K562 (cell line): Measurements from ENCODE around the gene FBN1. TPM values are rescaled to one million over a fixed set of nuclear protein-coding genes. Genes with fewer than 3 reads are reported as not detected.

ENCODE experiments used
- ATAC-seq: fragments of 200-7000 bp; cut with Tn5 transposase; 3 replicates; pipeline ENCODE4 v1.9.1; 2020; ENCODE audit warnings: moderate library complexity
- BruUV-seq: library from RNA; stranded (reverse); fragments of 400-500 nt; replicated peaks from 2 replicates; lab custom pipeline; 2021; lab: Mats Ljungman, UMichigan
- CTCF ChIA-PET: fragments of 300-600 bp; formaldehyde crosslinking; extraction: SDS; loops from one replicate; lab custom pipeline; 2021; ENCODE audit warnings: low intra/inter-chr PET ratio; lab: Yijun Ruan, JAX
- POLR2A ChIA-PET: fragments of 300-600, 350-650 bp; sonication (Branson Sonifier 250); formaldehyde crosslinking; extraction: SDS; loops from one replicate; lab custom pipeline; 2021; ENCODE audit warnings: antibody characterized with exemption, inconsistent platforms; lab: Yijun Ruan, JAX
- DNase-seq, 4 experiments: peaks; one replicate each; pipeline versions ENCODE4 v3.0.0 to v3.0.0-alpha.2; 2011 to 2018; ENCODE audit warnings: low spot score in 3 of 4, mixed read lengths in 3 of 4; ENCODE audit errors: extremely low read depth in 1 of 4
- FAIRE-seq: peaks from 2 replicates; lab custom pipeline; 2011; peaks lifted over from hg19 to GRCh38; lab: Jason Lieb, UNC
- H2AFZ ChIP-seq: 2 replicates; pipeline ENCODE4 v1.6.0; 2011; ENCODE audit warnings: low read depth, low read length, control low read depth, inconsistent platforms
- H3K27ac ChIP-seq: fragments of 200-600 bp; 3 replicates; pipeline ENCODE4 v1.8.0; 2011; ENCODE audit warnings: low read depth, mild to moderate bottlenecking, control low read depth, inconsistent platforms, low read length, moderate library complexity, mixed read lengths; ENCODE audit errors: extremely low read depth
- H3K27me3 ChIP-seq, 2 experiments: fragments of 300-600 bp in 1 of 2; 2 replicates in 1 of 2; 3 replicates in 1 of 2; pipeline versions ENCODE4 v1.6.0 to v1.8.0; 2011; ENCODE audit warnings: inconsistent platforms in 2 of 2, low read length in 2 of 2, mild to moderate bottlenecking in 1 of 2, mixed read lengths in 1 of 2, moderate library complexity in 1 of 2; ENCODE audit not compliant: control insufficient read depth in 2 of 2, insufficient read depth in 2 of 2
- H3K36me3 ChIP-seq: fragments of 300-600 bp; 3 replicates; pipeline ENCODE4 v1.8.0; 2011; ENCODE audit warnings: mild to moderate bottlenecking, low read length, inconsistent platforms; ENCODE audit not compliant: control insufficient read depth, insufficient read depth
- H3K4me1 ChIP-seq, 2 experiments: fragments of 200-600 bp in 1 of 2; replicated peaks in 1 of 2; 2 replicates in 1 of 2; 3 replicates in 1 of 2; pipeline versions ENCODE4 v1.5.1 to v1.8.0; 2011; ENCODE audit warnings: inconsistent platforms in 2 of 2, low read length in 2 of 2, mild to moderate bottlenecking in 1 of 2, mixed read lengths in 1 of 2, moderate library complexity in 1 of 2; ENCODE audit not compliant: control insufficient read depth in 2 of 2, insufficient read depth in 2 of 2
- H3K4me2 ChIP-seq: 2 replicates; pipeline ENCODE4 v1.6.1; 2011; ENCODE audit warnings: low read length, control low read depth, inconsistent platforms, mixed read lengths; ENCODE audit not compliant: insufficient read depth
- H3K4me3 ChIP-seq: fragments of 200-600 bp; sonication (generic), shearing (Covaris generic); 2 replicates; pipeline ENCODE4 v1.5.1; 2016; ENCODE audit warnings: control low read depth, inconsistent platforms
- H3K79me2 ChIP-seq: fragments of 200-600 bp; 3 replicates; pipeline ENCODE4 v1.8.0; 2011; ENCODE audit warnings: low read length, inconsistent platforms; ENCODE audit not compliant: control insufficient read depth, insufficient read depth
- H3K9ac ChIP-seq, 2 experiments: 2 replicates each; pipeline versions ENCODE4 v1.6.0 to v1.6.1; 2011; ENCODE audit warnings: low read depth in 2 of 2, low read length in 2 of 2, control low read depth in 1 of 2, inconsistent platforms in 1 of 2, mild to moderate bottlenecking in 1 of 2, mixed read lengths in 1 of 2; ENCODE audit not compliant: insufficient read depth in 1 of 2
- H3K9me1 ChIP-seq: one replicate; pipeline ENCODE4 v1.6.0; 2011; ENCODE audit warnings: inconsistent platforms, mild to moderate bottlenecking, low read length, moderate library complexity; ENCODE audit not compliant: control insufficient read depth, insufficient read depth
- H3K9me3 ChIP-seq: replicated peaks from 2 replicates; pipeline ENCODE4 v1.5.1; 2011; ENCODE audit warnings: low read depth, low read length, inconsistent platforms; ENCODE audit not compliant: control insufficient read depth, insufficient read depth
- H4K20me1 ChIP-seq: replicated peaks from 2 replicates; pipeline ENCODE4 v1.6.1; 2011; ENCODE audit warnings: low read length, inconsistent platforms, mixed read lengths; ENCODE audit not compliant: control insufficient read depth, insufficient read depth
- BHLHE40 ChIP-seq: IDR thresholded peaks from 2 replicates; pipeline ENCODE4 v1.6.1; 2011; ENCODE audit warnings: low read length, improper control_type of control experiment
- CCAR2 ChIP-seq: fragments of 200-400 bp; formaldehyde crosslinking; IDR thresholded peaks from 2 replicates; pipeline ENCODE4 v1.6.1; 2017; ENCODE audit warnings: mild to moderate bottlenecking, low read depth, low read length
- DPF2 ChIP-seq: fragments of 450-650 bp; IDR thresholded peaks from 2 replicates; pipeline ENCODE4 v1.6.1; 2016
- GABPB1 ChIP-seq: sonication (generic); formaldehyde crosslinking; IDR thresholded peaks from 2 replicates; pipeline ENCODE4 v1.8.0; 2022; ENCODE audit warnings: mild to moderate bottlenecking, missing genetic modification reagents
- PHB ChIP-seq: fragments of 250-450 bp; sonication (Bioruptor Pico); IDR thresholded peaks from 2 replicates; pipeline ENCODE4 v1.5.0; 2021
- TCF7 ChIP-seq: sonication (generic); IDR thresholded peaks from 2 replicates; pipeline ENCODE4 v1.6.1; 2016; ENCODE audit warnings: antibody characterized with exemption, borderline replicate concordance
- ZNF143 ChIP-seq: sonication (generic); formaldehyde crosslinking; IDR thresholded peaks from 2 replicates; pipeline ENCODE4 v1.9.0; 2022; ENCODE audit warnings: mild to moderate bottlenecking, missing genetic modification reagents
- ZNF165 ChIP-seq: fragments of 250-450 bp; sonication (Bioruptor Pico); IDR thresholded peaks from 2 replicates; pipeline ENCODE4 v1.4.0; 2020; ENCODE audit warnings: borderline replicate concordance
- ZNF695 ChIP-seq: fragments of 450-650 bp; formaldehyde crosslinking; IDR thresholded peaks from 2 replicates; pipeline ENCODE4 v1.4.0; 2020; ENCODE audit warnings: mild to moderate bottlenecking, moderate library complexity
- whole genome bisulfite sequencing: fragments of 100-300 bp; shearing (Covaris generic); methylation state at CpG from one replicate; pipeline ENCODE4 v1.1.6; 2016; ENCODE audit warnings: low coverage, mixed read lengths; ENCODE audit not compliant: insufficient coverage; ENCODE audit errors: missing lambda C conversion rate; 5-methylcytosine and 5-hydroxymethylcytosine counted together
- in situ Hi-C: fragments of 300-500 bp; cut with MboI; formaldehyde crosslinking; loops from 4 replicates; pipeline ENCODE4 v1.15.0; 2018; ENCODE audit warnings: inconsistent platforms, mixed read lengths
- intact Hi-C: fragments of 100-400 bp; cut with micrococcal nuclease; formaldehyde crosslinking; loops from 2 replicates; pipeline ENCODE4 v1.14.2; 2022
- polyA plus RNA-seq, 8 experiments: library from polyadenylated mRNA; depleted of rRNA in 4 of 8; stranded (reverse) in 5 of 8; unstranded in 3 of 8; fragments of >200 nt; fragmentation: Nextera tagmentation in 2 of 8; fragmentation: Illumina TruSeq in 1 of 8; extraction: Ambion mirVana in 2 of 8; extraction: Trizol in 1 of 8; gene quantifications; 2 replicates each; pipeline versions ENCODE4 v1.2.1 to v1.2.3, GENCODE V29; 2011 to 2014; ENCODE audit warnings: inconsistent platforms in 1 of 8, missing spikeins in 1 of 8
- total RNA-seq, 7 experiments: library from RNA; depleted of rRNA in 6 of 7; stranded (reverse); fragments of >200 nt in 6 of 7; fragmentation: Illumina TruSeq in 2 of 7; extraction: Trizol in 2 of 7; gene quantifications; 2 replicates each; pipeline versions ENCODE4 v1.2.1 to v1.2.3, GENCODE V29; 2011 to 2021; ENCODE audit warnings: low replicate concordance in 1 of 7
- TF ChIP-seq, protein P1 (sequence below): fragments of 450-650 bp; IDR thresholded peaks from one replicate; pipeline ENCODE4 v1.6.1; 2018; ENCODE audit warnings: mild to moderate bottlenecking, moderate library complexity; ENCODE audit not compliant: partially characterized antibody
- TF ChIP-seq, protein P2 (sequence below): fragments of 450-650 bp; formaldehyde crosslinking; IDR thresholded peaks from 2 replicates; pipeline ENCODE4 v1.4.0; 2022; ENCODE audit warnings: missing genetic modification characterization
- TF ChIP-seq, protein P3 (sequence below): fragments of 450-650 bp; IDR thresholded peaks from 2 replicates; pipeline ENCODE4 v1.6.1; 2017; ENCODE audit warnings: mild to moderate bottlenecking, moderate library complexity
- TF ChIP-seq, protein P4 (sequence below): fragments of 450-650 bp; conservative IDR thresholded peaks from 2 replicates; pipeline ENCODE4 v1.6.1; 2016; ENCODE audit warnings: missing genetic modification characterization, low read depth, mild to moderate bottlenecking, missing compliant biosample characterization, moderate library complexity

The FBN1 gene
- total and polyA plus RNA-seq, 9 of the 15 experiments (the other 6 are each of a cell fraction or from before 2014, with no cell fraction given): 0.15 to 1.2 (median 0.60) TPM

DNA sequence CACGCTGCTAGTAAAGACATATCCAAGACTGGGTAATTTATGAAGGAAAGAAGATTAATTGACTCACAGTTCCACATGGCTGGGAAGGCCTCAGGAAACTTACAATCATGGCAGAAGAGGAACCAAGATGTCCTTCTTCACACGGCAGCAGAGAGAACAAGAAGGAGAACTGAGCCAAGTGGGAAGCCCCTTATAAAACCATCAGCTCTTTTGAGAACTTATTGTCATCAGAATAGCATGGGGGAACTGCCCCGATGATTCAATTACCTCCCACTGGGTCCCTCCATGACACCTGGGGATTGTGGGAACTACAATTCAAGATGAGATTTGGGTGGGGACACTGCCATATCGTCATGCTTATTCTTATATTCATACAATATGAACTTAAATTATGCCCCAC is 265.3 kb downstream of the FBN1 start:
- ChIA-PET CTCF (no interaction called here), POLR2A (no interaction called here)
- Histone ChIP-seq H3K79me2 (no peaks in the 10 kb centered on the region), H3K9me3 (no peaks in the 10 kb centered on the region; the same call in 1 of the 2 replicates), H3K27ac (no peak overlapping the region), H3K27me3 (no peaks in the 10 kb centered on the region), H3K9me1 (no peaks in the 10 kb centered on the region), H3K4me1 (no peaks in the 10 kb centered on the region), H3K4me2 (no peak overlapping the region), H3K9ac (no peak overlapping the region), H3K4me3 (no peak overlapping the region), H3K36me3 (no peaks in the 10 kb centered on the region), H2AFZ (no peak overlapping the region), H4K20me1 (no peaks in the 10 kb centered on the region)
- FAIRE-seq: no peak
- in situ Hi-C loops (no loop called here), intact Hi-C loops (no loop called here)
- WGBS: 2% methylated on average over 4 of the region's 4 CpGs
- ATAC-seq: no peak
- BruUV-seq: no TSS peak
- no peak for DNase-seq
- TF ChIP-seq PHB (no peak), BHLHE40 (no peak), DPF2 (no peak), GABPB1 (CRISPR knock-in tag) (no peak), CCAR2 (no peak), ZNF695 (CRISPR knock-in tag) (no peak), ZNF143 (CRISPR knock-in tag) (no peak), ZNF165 (CRISPR knock-in tag) (no peak), TCF7 (no peak)
- TF ChIP-seq, protein P1, sequence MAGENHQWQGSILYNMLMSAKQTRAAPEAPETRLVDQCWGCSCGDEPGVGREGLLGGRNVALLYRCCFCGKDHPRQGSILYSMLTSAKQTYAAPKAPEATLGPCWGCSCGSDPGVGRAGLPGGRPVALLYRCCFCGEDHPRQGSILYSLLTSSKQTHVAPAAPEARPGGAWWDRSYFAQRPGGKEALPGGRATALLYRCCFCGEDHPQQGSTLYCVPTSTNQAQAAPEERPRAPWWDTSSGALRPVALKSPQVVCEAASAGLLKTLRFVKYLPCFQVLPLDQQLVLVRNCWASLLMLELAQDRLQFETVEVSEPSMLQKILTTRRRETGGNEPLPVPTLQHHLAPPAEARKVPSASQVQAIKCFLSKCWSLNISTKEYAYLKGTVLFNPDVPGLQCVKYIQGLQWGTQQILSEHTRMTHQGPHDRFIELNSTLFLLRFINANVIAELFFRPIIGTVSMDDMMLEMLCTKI: no peak
- TF ChIP-seq, protein P2, sequence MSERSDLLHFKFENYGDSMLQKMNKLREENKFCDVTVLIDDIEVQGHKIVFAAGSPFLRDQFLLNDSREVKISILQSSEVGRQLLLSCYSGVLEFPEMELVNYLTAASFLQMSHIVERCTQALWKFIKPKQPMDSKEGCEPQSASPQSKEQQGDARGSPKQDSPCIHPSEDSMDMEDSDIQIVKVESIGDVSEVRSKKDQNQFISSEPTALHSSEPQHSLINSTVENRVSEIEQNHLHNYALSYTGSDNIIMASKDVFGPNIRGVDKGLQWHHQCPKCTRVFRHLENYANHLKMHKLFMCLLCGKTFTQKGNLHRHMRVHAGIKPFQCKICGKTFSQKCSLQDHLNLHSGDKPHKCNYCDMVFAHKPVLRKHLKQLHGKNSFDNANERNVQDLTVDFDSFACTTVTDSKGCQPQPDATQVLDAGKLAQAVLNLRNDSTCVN (CRISPR knock-in tag): no peak
- TF ChIP-seq, protein P3, sequence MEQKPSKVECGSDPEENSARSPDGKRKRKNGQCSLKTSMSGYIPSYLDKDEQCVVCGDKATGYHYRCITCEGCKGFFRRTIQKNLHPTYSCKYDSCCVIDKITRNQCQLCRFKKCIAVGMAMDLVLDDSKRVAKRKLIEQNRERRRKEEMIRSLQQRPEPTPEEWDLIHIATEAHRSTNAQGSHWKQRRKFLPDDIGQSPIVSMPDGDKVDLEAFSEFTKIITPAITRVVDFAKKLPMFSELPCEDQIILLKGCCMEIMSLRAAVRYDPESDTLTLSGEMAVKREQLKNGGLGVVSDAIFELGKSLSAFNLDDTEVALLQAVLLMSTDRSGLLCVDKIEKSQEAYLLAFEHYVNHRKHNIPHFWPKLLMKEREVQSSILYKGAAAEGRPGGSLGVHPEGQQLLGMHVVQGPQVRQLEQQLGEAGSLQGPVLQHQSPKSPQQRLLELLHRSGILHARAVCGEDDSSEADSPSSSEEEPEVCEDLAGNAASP: no peak
- TF ChIP-seq, protein P4, sequence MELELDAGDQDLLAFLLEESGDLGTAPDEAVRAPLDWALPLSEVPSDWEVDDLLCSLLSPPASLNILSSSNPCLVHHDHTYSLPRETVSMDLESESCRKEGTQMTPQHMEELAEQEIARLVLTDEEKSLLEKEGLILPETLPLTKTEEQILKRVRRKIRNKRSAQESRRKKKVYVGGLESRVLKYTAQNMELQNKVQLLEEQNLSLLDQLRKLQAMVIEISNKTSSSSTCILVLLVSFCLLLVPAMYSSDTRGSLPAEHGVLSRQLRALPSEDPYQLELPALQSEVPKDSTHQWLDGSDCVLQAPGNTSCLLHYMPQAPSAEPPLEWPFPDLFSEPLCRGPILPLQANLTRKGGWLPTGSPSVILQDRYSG (tag): no peak
- TF ChIP-seq, all 486 proteins: peak for 0
